Measurements from ENCODE around the gene PLA1A.
A peak's percentile ranks its signal among the peaks of the same experiment; 100 is the strongest.
"Not testable (repeated sequence)": the region's sequence is repeated elsewhere in the genome, so short reads cannot be mapped to it uniquely, and the experiment has no call there.

Gene PLA1A

DNA sequence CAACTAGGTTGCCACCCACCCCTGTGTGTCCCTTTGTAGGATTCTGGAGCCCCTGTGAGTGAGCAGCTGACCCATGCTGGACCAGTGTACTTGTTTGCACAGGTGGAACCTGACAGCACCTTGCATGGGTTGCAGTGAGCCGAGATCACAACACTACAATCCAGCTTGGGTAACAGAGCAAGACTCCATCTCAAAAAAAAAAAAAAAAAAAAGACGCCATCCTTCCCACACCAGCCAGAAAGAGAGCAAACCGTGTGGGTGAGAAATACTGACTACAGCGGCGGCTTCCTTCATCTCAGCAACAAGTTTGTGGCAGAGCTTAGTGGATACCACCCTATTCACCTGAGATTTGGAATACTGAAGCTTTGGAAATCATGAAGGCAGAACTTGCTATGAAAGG is 37.5 kb upstream of the PLA1A start:
- Histone ChIP-seq H3K27me3 (ENCODE audit: insufficient read depth, low read length) (peaks cover 3% of the 10 kb centered on the region), H3K4me1 (ENCODE audit: insufficient read depth, low read length) (no peaks in the 10 kb centered on the region), H3K4me3 (ENCODE audit: low read length) (no peak overlapping the region)

DNA sequence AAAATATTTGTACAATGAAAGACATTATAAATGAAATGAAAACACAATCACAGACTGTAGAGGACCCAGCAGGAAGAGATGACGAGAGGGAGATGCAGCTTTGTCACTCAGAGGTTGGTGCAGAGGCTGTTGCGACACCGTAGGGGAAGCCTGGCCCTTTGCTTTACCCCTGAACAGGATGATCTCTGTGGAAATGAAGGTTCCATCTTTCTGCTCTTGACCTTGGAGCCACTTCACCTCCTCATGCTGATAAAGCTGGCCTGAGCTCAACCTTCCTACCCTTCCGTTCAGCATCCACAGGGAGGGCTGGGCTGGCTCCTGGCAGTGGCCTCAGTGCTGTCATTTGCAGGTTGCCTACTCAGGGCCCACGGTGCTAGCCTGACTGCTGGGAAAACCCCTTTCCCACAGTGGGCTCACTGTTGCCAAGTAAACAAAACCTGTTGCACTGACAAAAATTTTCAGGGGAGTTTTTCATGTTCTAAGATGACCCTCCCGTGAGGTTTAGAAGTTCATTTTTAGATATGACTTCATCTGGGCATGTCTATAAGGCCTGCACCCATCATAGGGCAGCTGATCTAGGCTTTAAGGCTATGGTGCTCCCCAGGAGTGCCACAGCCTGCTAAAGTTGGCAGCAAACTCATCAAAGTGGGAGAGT is 35.3 kb upstream of the PLA1A start:
- no peak overlapping the region for H3K4me3 ChIP-seq (ENCODE audit: low read length)
- H3K36me3 ChIP-seq (ENCODE audit: insufficient read depth, low read length): no peaks in the 10 kb centered on the region
- H3K27me3 ChIP-seq (ENCODE audit: insufficient read depth, low read length): no peaks in the 10 kb centered on the region
- no peaks in the 10 kb centered on the region for H3K9me3 ChIP-seq (ENCODE audit: low read length)
- no peak overlapping the region for H2AFZ ChIP-seq (ENCODE audit: low read depth, low read length)
- H3K4me1 ChIP-seq (ENCODE audit: insufficient read depth, low read length): no peaks in the 10 kb centered on the region

More for the DNA sequence above, 37.5 kb upstream of the PLA1A start:
- Histone ChIP-seq H2AFZ (ENCODE audit: low read depth, low read length) (no peak overlapping the region), H3K36me3 (ENCODE audit: insufficient read depth, low read length) (no peaks in the 10 kb centered on the region), H3K9me3 (ENCODE audit: low read length) (no peaks in the 10 kb centered on the region)

DNA sequence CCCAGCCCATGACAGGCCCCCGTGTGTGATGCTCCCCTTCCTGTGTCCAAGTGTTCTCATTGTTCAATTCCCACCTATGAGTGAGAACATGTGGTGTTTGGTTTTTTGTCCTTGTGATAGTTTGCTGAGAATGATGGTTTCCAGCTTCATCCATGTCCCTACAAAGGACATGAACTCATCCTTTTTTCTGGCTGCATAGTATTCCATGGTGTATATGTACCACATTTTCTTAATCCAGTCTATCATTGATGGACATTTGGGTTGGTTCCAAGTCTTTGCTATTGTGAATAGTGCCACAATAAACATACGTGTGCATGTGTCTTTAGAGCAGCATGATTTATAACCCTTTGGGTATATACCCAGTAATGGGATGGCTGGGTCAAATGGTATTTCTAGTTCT is 34.4 kb upstream of the PLA1A start:
- H3K4me1 ChIP-seq (ENCODE audit: insufficient read depth, low read length); H3K9me3 ChIP-seq (ENCODE audit: low read length); H2AFZ ChIP-seq (ENCODE audit: low read depth, low read length); H3K27me3 ChIP-seq (ENCODE audit: insufficient read depth, low read length); H3K4me3 ChIP-seq (ENCODE audit: low read length); H3K36me3 ChIP-seq (ENCODE audit: insufficient read depth, low read length): not testable (repeated sequence)

DNA sequence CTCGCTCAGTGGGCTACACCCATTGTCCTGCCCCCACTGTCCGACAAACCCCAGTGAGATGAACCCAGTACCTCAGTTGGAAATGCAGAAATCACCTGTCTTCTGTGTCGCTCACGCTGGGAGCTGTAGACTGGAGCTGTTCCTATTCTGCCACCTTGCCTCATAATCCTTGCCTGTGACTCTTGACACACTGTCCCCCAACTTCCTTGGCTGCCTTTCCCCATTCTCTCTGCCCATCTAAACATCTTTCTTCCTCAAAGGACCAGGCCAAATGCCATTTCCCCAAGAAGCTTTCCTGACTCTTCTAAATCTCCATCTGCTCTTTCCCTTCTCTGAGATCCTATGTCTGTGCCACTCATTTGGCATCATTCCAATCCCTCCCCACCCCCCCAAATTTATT is 28.5 kb upstream of the PLA1A start:
- H3K4me3 ChIP-seq (ENCODE audit: low read length): no peak overlapping the region
- H3K4me1 ChIP-seq (ENCODE audit: insufficient read depth, low read length): no peaks in the 10 kb centered on the region
- H3K36me3 ChIP-seq (ENCODE audit: insufficient read depth, low read length): no peaks in the 10 kb centered on the region

DNA sequence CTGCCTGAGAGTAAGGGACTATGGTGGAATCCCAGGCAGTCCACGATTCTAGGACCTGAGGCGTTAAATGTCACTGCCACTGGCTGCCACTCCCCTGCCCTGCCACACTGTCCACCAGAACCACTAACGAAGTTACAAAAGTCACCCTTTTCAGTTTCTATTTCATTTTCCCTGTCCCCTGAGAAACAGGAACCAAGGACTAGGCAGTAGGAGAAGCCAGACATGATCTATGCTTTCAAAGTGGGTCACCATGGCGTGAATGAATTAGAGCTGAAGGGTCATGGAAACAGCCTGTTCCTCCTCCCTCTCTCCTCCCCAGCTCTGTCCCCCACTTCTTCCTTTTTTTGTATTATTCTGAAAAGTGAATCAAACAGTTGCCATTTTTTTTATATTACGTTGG is 27.5 kb upstream of the PLA1A start:
- Histone ChIP-seq H3K4me1 (ENCODE audit: insufficient read depth, low read length) (no peaks in the 10 kb centered on the region), H3K27me3 (ENCODE audit: insufficient read depth, low read length) (peaks cover 2% of the 10 kb centered on the region), H3K36me3 (ENCODE audit: insufficient read depth, low read length) (no peaks in the 10 kb centered on the region), H3K4me3 (ENCODE audit: low read length) (no peak overlapping the region), H2AFZ (ENCODE audit: low read depth, low read length) (no peak overlapping the region), H3K9me3 (ENCODE audit: low read length) (no peaks in the 10 kb centered on the region)

More for the DNA sequence above, 28.5 kb upstream of the PLA1A start:
- Histone ChIP-seq H2AFZ (ENCODE audit: low read depth, low read length) (no peak overlapping the region), H3K9me3 (ENCODE audit: low read length) (no peaks in the 10 kb centered on the region), H3K27me3 (ENCODE audit: insufficient read depth, low read length) (peaks cover 2% of the 10 kb centered on the region)

DNA sequence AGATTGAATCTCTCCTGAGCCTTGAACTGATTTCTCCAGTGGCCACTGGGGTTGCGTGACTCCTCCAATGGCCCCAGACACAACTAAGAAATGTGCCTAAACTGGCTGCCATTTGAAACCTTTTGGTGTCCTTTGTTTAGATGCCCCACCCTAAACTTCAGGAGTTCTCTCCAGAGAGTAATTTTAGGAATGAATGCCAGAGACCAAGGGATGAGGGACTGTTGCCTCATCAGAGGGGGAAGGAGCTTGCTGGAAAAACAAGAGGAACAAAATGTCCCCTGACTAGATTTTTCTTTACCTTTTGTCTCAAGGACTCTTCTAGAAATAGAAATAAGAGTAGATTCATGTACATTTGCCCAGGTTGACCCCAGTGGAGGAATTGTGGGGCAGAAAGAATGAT is 26.5 kb upstream of the PLA1A start:
- Histone ChIP-seq H3K9me3 (ENCODE audit: low read length) (no peaks in the 10 kb centered on the region), H3K27me3 (ENCODE audit: insufficient read depth, low read length) (peaks cover 2% of the 10 kb centered on the region), H3K36me3 (ENCODE audit: insufficient read depth, low read length) (no peaks in the 10 kb centered on the region), H3K4me1 (ENCODE audit: insufficient read depth, low read length) (no peaks in the 10 kb centered on the region), H3K4me3 (ENCODE audit: low read length) (no peak overlapping the region), H2AFZ (ENCODE audit: low read depth, low read length) (no peak overlapping the region)

DNA sequence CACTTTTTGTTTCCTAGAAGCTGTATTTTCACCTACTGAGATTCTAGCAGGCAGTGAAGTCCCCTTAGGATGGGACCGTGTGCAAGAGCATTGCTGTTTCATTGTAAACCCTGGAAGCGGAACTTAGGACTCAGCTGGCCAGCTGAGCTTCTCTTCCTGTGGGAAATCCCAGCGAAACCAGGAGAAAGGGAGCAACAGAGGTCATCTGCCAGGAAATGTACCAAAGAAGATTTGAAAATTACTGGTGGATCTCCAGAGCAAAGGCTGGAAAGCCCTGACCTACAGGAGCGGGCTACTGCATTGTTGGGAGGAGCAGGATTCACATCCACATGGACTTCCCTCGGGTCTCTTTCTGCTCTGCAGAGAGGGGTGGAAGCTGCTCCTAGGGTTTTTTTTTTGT is 26.0 kb upstream of the PLA1A start:
- H3K36me3 ChIP-seq (ENCODE audit: insufficient read depth, low read length): no peaks in the 10 kb centered on the region
- H3K9me3 ChIP-seq (ENCODE audit: low read length): no peaks in the 10 kb centered on the region
- no peak overlapping the region for H3K4me3 ChIP-seq (ENCODE audit: low read length)
- peaks cover 2% of the 10 kb centered on the region for H3K27me3 ChIP-seq (ENCODE audit: insufficient read depth, low read length)
- H3K4me1 ChIP-seq (ENCODE audit: insufficient read depth, low read length): no peaks in the 10 kb centered on the region
- H2AFZ ChIP-seq (ENCODE audit: low read depth, low read length): no peak overlapping the region

DNA sequence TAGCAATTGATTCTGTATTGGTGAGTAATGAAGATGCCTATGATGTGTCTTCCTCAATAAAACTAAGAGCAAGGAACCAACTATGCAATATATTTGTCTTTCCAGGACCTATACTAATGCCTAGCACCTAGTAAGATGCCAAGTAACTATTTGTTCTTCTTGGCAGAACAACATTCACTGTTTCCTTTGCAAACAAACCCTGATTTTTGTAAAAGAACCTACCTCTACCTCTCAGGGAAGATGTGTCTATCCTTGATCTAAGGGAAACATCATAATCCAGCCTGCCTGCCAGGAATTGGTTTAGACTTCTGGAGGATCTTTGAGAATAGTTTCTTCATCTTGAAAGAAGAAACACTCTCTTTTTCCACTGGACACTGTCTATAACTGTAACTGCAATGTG is 22.2 kb upstream of the PLA1A start:
- no peak overlapping the region for H2AFZ ChIP-seq (ENCODE audit: low read depth, low read length)

DNA sequence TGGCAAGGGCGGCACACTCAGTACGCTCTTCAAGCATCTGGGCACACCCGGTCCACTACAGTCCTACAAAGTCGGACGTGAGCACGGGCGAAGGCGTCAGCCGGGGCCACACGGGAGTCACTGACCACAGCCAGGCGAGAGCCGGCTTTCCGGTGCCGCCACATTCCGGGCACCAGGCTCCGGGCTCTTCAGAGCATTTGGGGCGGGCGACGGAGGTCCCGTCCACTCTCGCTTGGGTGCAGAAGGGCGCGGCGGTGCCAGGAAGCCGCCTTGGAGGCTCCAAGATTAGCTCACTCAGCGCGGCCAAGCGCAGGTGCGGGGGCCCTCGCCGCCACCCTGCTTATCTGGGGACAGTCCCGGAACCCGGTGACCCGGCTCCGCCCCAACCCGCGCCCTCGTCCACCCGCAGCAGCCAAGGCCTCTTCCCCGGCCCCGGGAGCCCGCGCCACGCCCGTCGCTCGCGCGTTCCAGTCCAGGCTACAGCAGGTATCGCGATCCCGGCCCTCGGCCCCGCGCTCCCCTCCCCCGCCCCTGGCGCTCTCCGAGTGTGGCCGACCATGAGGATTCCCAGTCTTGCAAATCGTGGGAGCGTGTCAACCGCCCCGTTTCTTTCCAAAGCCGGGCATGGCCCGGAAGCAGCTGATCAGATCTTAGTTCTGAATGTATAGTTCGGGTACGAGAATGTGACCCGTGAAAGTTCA is 18.2 kb upstream of the PLA1A start, which contains the start of gene ADPRH:
Gene ADPRH (plus strand): TSS at position 127 of the 701 bp plus-strand sequence. CDS start 2,678 bp downstream, outside the sequence.
- H3K36me3 ChIP-seq (ENCODE audit: insufficient read depth, low read length): no peaks in the 10 kb centered on the region
- peak within 1 kb of the TSS; percentile 37 for H3K4me3 ChIP-seq (ENCODE audit: low read length)
- no peaks in the 10 kb centered on the region for H3K4me1 ChIP-seq (ENCODE audit: insufficient read depth, low read length)
- no peaks in the 10 kb centered on the region for H3K9me3 ChIP-seq (ENCODE audit: low read length)
- H2AFZ ChIP-seq (ENCODE audit: low read depth, low read length): peak within 1 kb of the TSS; percentile 86
- H3K27me3 ChIP-seq (ENCODE audit: insufficient read depth, low read length): peaks cover 3% of the 10 kb centered on the region

More for the DNA sequence above, 22.2 kb upstream of the PLA1A start:
- Histone ChIP-seq H3K4me1 (ENCODE audit: insufficient read depth, low read length) (no peaks in the 10 kb centered on the region), H3K36me3 (ENCODE audit: insufficient read depth, low read length) (no peaks in the 10 kb centered on the region), H3K27me3 (ENCODE audit: insufficient read depth, low read length) (peaks cover 3% of the 10 kb centered on the region), H3K9me3 (ENCODE audit: low read length) (no peaks in the 10 kb centered on the region), H3K4me3 (ENCODE audit: low read length) (no peak overlapping the region)

DNA sequence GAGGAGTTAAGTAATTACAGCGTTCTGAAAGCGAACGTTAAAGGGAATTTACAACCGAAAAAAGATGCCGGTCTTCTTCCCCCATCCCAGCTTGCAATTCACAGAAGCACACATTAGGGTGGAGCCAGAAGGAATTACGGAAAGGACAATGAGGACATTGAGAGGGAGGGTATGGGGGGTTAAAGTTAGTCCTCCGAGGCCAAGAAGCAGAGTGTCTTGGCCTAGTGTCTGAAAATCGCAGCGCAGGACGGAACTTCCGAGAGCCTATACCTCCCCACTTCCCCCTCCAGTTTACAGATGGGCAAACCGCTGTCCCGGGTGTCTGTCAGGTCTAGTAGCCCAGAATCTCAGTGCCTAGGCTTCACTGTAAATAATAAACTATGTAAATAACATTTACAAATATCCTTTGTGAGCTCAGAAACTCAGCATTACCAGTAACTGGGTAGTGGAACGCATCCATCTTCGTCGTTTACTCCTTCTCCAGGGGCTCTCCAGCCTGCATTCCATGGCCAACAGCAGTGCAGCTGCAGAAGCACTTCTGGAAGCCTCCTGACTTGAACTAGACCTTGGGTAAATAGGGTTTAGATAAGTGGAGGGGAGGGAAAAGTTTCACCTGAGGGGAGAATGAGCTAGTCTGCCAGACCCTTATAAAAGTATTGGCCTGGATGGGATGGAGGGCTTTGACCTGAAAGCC is 17.5 kb upstream of the PLA1A start:
- Histone ChIP-seq H2AFZ (ENCODE audit: low read depth, low read length) (peak overlapping the region; percentile 86), H3K9me3 (ENCODE audit: low read length) (no peaks in the 10 kb centered on the region), H3K27me3 (ENCODE audit: insufficient read depth, low read length) (peaks cover 3% of the 10 kb centered on the region), H3K4me1 (ENCODE audit: insufficient read depth, low read length) (no peaks in the 10 kb centered on the region), H3K4me3 (ENCODE audit: low read length) (peak overlapping the region; percentile 37), H3K36me3 (ENCODE audit: insufficient read depth, low read length) (no peaks in the 10 kb centered on the region)

DNA sequence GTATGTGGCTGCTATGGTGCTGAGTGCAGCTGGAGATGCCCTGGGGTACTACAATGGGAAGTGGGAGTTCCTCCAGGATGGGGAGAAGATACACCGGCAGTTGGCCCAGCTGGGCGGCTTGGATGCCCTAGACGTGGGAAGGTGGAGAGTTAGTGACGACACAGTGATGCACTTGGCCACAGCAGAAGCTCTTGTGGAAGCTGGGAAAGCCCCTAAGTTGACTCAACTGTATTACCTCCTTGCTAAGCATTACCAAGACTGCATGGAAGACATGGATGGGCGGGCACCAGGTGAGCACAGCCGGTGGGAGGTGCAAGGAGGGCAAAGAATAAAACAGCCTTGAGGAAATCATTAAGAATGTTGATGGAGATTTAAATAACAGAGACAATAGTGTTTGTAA is 15.5 kb upstream of the PLA1A start:
- Histone ChIP-seq H3K4me1 (ENCODE audit: insufficient read depth, low read length) (no peaks in the 10 kb centered on the region), H3K9me3 (ENCODE audit: low read length) (no peaks in the 10 kb centered on the region), H3K27me3 (ENCODE audit: insufficient read depth, low read length) (peaks cover 3% of the 10 kb centered on the region), H2AFZ (ENCODE audit: low read depth, low read length) (no peak overlapping the region), H3K4me3 (ENCODE audit: low read length) (no peak overlapping the region), H3K36me3 (ENCODE audit: insufficient read depth, low read length) (no peaks in the 10 kb centered on the region)

DNA sequence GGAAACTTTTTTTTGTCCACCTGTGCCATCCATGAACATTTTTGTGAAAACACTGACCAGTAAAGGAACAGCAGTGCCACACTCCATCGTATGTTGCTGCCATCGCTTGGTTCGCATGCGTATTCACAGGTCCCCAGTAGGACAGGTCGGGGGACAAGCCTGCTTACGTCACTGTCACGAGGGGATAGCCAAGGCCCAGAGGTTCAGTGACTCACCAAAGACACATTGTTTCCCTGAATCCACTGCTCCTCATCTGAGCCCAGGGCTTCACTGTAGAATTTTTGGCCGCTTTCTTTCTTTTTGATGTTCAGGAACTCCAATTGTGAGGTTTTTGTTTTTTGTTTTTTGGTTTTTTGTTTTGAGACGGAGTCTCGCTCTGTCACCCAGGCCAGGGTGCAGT is 12.5 kb upstream of the PLA1A start:
- Histone ChIP-seq H3K9me3 (ENCODE audit: low read length) (peaks cover 1% of the 10 kb centered on the region), H3K36me3 (ENCODE audit: insufficient read depth, low read length) (no peaks in the 10 kb centered on the region), H3K27me3 (ENCODE audit: insufficient read depth, low read length) (peaks cover 4% of the 10 kb centered on the region), H3K4me3 (ENCODE audit: low read length) (no peak overlapping the region), H3K4me1 (ENCODE audit: insufficient read depth, low read length) (no peaks in the 10 kb centered on the region), H2AFZ (ENCODE audit: low read depth, low read length) (no peak overlapping the region)

DNA sequence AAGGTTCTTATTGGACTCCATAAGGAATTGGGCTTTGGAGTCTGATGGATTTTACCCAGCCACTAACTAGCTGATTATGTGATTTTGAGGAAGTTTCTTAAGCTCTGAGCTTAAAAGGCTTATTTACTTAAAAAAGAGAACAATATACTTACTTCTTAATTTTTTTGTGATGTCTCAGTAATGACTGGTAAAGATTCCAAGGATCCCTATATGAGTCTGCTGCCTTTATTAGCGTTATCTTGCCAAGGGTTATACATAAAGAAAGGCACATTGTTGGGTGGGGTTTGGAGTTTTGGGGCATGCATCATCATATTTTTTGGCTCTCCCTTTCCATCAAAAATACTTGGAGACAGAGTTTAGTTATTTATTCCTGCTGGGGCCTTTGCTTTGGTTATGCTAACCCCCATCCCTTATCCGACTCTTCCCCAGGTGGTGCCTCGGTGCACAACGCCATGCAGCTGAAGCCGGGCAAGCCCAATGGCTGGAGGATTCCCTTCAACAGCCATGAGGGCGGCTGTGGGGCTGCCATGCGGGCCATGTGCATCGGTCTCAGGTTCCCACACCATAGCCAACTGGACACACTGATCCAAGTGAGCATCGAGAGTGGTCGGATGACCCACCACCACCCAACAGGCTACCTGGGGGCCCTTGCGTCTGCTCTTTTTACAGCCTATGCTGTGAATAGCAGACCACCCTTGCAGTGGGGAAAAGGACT is 11.7 kb upstream of the PLA1A start:
- H3K4me1 ChIP-seq (ENCODE audit: insufficient read depth, low read length): no peaks in the 10 kb centered on the region
- no peak overlapping the region for H2AFZ ChIP-seq (ENCODE audit: low read depth, low read length)
- peaks cover 1% of the 10 kb centered on the region for H3K9me3 ChIP-seq (ENCODE audit: low read length)
- no peaks in the 10 kb centered on the region for H3K36me3 ChIP-seq (ENCODE audit: insufficient read depth, low read length)
- H3K4me3 ChIP-seq (ENCODE audit: low read length): no peak overlapping the region
- H3K27me3 ChIP-seq (ENCODE audit: insufficient read depth, low read length): peaks cover 4% of the 10 kb centered on the region

Measured in neuron (in vitro differentiated cells).